Esophagus squamous epithelium (tissue), 5 donors: ENCODE results near the gene DLX3. TPM values are rescaled to one million over a fixed set of nuclear protein-coding genes. Genes with fewer than 3 reads are reported as not detected.
A peak's percentile ranks its signal among the peaks of the same experiment; 100 is the strongest.

ENCODE experiments used
- DNase-seq: peaks from one replicate; lab custom pipeline; 2025; lab: John Stamatoyannopoulos, UW
- H3K27ac ChIP-seq, 4 donors: fragments of 200-600 bp; sonication (generic); one replicate each; pipeline ENCODE4 v1.5.1; 2016 to 2019; ENCODE audit warnings: mild to moderate bottlenecking in 1 of 4
- H3K27me3 ChIP-seq, 4 donors: fragments of 200-600 bp; sonication (generic); 1 replicate in 3 of 4; 2 replicates in 1 of 4; pipeline versions ENCODE4 v1.5.1 to v1.6.0; 2017 to 2021; ENCODE audit warnings: antibody characterized with exemption in 1 of 4
- H3K36me3 ChIP-seq, 3 donors: fragments of 200-600 bp; sonication (generic); one replicate each; pipeline ENCODE4 v1.5.1; 2016 to 2019
- H3K4me1 ChIP-seq, 3 donors: fragments of 200-600 bp; sonication (generic); one replicate each; pipeline ENCODE4 v1.5.1; 2017 to 2019
- H3K4me3 ChIP-seq, 4 donors: fragments of 200-600 bp; sonication (generic); 1 replicate in 3 of 4; 2 replicates in 1 of 4; pipeline ENCODE4 v1.5.1; 2016 to 2019; ENCODE audit warnings: mild to moderate bottlenecking in 2 of 4, moderate library complexity in 1 of 4
- H3K9me3 ChIP-seq, 3 donors: fragments of 200-600 bp; sonication (generic); one replicate each; pipeline ENCODE4 v1.5.1; 2016 to 2019
- CTCF ChIP-seq, 6 experiments: fragments of 450-650 bp in 4 of 6; fragments of 200-600 bp in 2 of 6; sonication (generic) in 2 of 6; IDR thresholded peaks; one replicate each; pipeline ENCODE4 v1.5.1; 2016 to 2019; ENCODE audit warnings: antibody characterized with exemption in 6 of 6, mild to moderate bottlenecking in 4 of 6, moderate library complexity in 4 of 6
- POLR2A ChIP-seq, 4 donors: fragments of 450-650 bp; IDR thresholded peaks; one replicate each; pipeline ENCODE4 v1.6.1; 2017; ENCODE audit warnings: antibody characterized with exemption in 4 of 4, mild to moderate bottlenecking in 4 of 4, moderate library complexity in 3 of 4
- WGBS, 2 donors: methylation state at CpG; one replicate each; pipeline ENCODE4 v1.1.5; 2018; 5-methylcytosine and 5-hydroxymethylcytosine counted together
- intact Hi-C: fragments of 100-400 bp; cut with DNase I; formaldehyde crosslinking; loops from one replicate; pipeline ENCODE4 v1.15.0; 2022
- total RNA-seq, 4 donors: library from RNA; depleted of rRNA; stranded (reverse); fragments of >200 nt; gene quantifications; one replicate each; pipeline ENCODE4 v1.1.0, GENCODE V29; 2016
- donor health status: DM: yes; HTN: yes; CAD: no.

Gene DLX3
- total RNA-seq, 4 donors from 2014 or later, result 0.76 to 2.0 (median 1.4) TPM

GRCh38 chr17:49969134-49969759 is 25.8 kb downstream of the DLX3 start, which contains the start of gene DLX4:
Gene DLX4 (plus strand): TSS chr17:49969190. CDS start chr17:49969469, 279 bp downstream.
- 1 to 4% methylated on average over 17 to 29 of the region's 45 CpGs for WGBS, 2 donors
- intact Hi-C loops, result no loop called here
- DNase-seq, result no peak
- no peaks in the 10 kb centered on the region for H3K9me3 ChIP-seq
- peak within 1 kb of the TSS; percentile 31 to 72 (median 50) for H3K4me3 ChIP-seq
- no peaks in the 10 kb centered on the region for H3K36me3 ChIP-seq
- H3K4me1 ChIP-seq, result peaks cover 30 to 55% (median 39%) of the 10 kb centered on the region in 3 donors
- TF ChIP-seq POLR2A (IDR thresholded peaks at IDR 0.05), result no peak
- no peak for TF ChIP-seq CTCF (IDR thresholded peaks at IDR 0.05)
- no peak within 1 kb of the TSS for H3K27ac ChIP-seq
- H3K27me3 ChIP-seq, result peaks cover 23 to 100% (median 73%) of the 10 kb centered on the region in 4 donors

- Histone ChIP-seq H3K27me3 (peaks cover 23 to 100% (median 76%) of the 10 kb centered on the region in 4 donors), H3K27ac (no peak overlapping the region), H3K4me1 (peaks cover 37 to 62% (median 46%) of the 10 kb centered on the region in 3 donors), H3K4me3 (peak overlapping the region; percentile 31 to 72 (median 50)), H3K36me3 (no peaks in the 10 kb centered on the region), H3K9me3 (no peaks in the 10 kb centered on the region)
- 0 to 3% methylated on average over 11 to 23 of the region's 64 CpGs for WGBS, 2 donors
- TF ChIP-seq POLR2A (IDR thresholded peaks at IDR 0.05), result no peak
- TF ChIP-seq CTCF (IDR thresholded peaks at IDR 0.05), result peak in 1 of 6 experiments; percentile 3
- DNase-seq, result no peak
- intact Hi-C loops, result no loop called here
Measured at GRCh38 chr17:49968405-49969133, 26.5 kb downstream of the DLX3 start.

DNA sequence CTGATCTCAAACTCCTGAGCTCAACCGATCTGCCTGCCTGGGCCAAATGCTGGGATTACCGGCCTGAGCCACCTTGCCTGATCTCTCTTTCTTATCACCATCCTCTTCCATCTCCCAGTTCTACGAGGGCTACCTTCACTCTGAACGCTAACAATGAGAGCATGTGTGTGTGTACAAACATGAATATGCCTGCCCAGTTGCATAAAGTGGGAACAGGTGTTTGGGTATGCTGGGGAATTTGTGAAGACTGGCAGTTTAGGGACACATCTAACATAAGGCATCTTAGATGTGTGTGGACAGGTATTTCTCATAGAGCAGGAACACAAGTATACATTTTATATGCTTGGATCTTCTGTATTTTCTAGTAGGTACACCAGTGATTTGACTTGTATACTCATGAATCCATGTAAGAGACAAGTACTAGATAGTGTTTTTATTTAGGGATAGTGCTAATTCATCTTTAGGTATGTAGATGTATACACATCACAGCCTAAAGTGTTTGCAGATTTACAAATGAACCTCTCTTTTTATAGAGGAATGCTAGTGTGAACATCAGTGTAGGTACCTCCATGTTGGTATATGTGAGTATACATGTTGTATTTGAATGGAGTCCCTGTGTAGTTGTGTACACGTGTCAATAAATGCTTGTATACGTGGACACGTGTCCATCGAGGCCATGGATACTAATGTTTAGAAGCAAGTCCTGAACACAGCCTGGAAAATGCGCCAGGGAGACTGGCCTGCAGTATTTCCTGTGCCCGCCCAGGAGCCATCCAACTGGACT is 27.2 kb downstream of the DLX3 start:
- DNase-seq, result no peak
- H3K4me3 ChIP-seq, result peak overlapping the region; percentile 31 to 72 (median 50)
- peaks cover 37 to 59% (median 46%) of the 10 kb centered on the region in 3 donors for H3K4me1 ChIP-seq
- H3K36me3 ChIP-seq, result no peaks in the 10 kb centered on the region
- H3K9me3 ChIP-seq, result no peaks in the 10 kb centered on the region
- no peak overlapping the region for H3K27ac ChIP-seq
- 31 to 33% methylated on average over 8 to 10 of the region's 10 CpGs for WGBS, 2 donors
- H3K27me3 ChIP-seq, result peaks cover 23 to 100% (median 75%) of the 10 kb centered on the region in 4 donors
- intact Hi-C loops, result no loop called here
- no peak for TF ChIP-seq CTCF (IDR thresholded peaks at IDR 0.05)
- no peak for TF ChIP-seq POLR2A (IDR thresholded peaks at IDR 0.05)

DNA sequence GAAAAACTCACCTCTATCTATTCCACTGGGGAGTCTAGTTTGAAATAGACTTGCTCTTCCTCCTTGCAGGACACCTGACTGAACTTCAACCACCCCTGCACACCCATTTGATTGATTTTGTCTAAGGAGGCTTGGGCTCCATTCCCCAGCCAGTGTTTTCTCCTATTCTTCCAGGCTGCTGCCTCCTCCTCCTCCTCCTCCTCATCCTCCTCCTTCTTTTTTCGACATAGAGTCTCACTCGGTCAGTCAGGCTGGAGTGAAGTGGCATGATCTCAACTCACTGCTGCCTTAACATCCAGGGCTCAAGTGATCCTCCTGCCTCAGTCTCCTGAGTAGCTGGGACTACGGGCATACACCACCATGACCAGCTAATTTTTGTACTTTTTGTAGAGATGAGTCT is 27.8 kb downstream of the DLX3 start:
- WGBS, 2 donors, result 37 to 52% methylated on average over 3 of the region's 3 CpGs
- TF ChIP-seq CTCF (IDR thresholded peaks at IDR 0.05) (no peak), POLR2A (IDR thresholded peaks at IDR 0.05) (no peak)
- no peak for DNase-seq
- Histone ChIP-seq H3K27me3 (peaks cover 21 to 100% (median 72%) of the 10 kb centered on the region in 4 donors), H3K4me3 (no peak overlapping the region), H3K4me1 (peaks cover 31 to 53% (median 41%) of the 10 kb centered on the region in 3 donors), H3K9me3 (no peaks in the 10 kb centered on the region), H3K27ac (no peak overlapping the region), H3K36me3 (no peaks in the 10 kb centered on the region)
- intact Hi-C loops, result no loop called here
